Immature natural killer cell (primary cell): ENCODE data around the gene COL6A5. TPM values are rescaled to one million over a fixed set of nuclear protein-coding genes. Genes with fewer than 3 reads are reported as not detected.

ENCODE experiments used
- DNase-seq, 3 donors: peaks; one replicate each; pipeline ENCODE4 v3.0.0; 2022; ENCODE audit warnings: mixed read lengths in 1 of 3
- H3K27ac Mint-ChIP-seq, 6 donors: one replicate each; pipeline ENCODE4 v1.8.0; 2020; ENCODE audit warnings: mixed read lengths in 6 of 6, mild to moderate bottlenecking in 5 of 6, inconsistent platforms in 4 of 6, moderate library complexity in 3 of 6
- H3K27me3 Mint-ChIP-seq, 3 donors: one replicate each; pipeline ENCODE4 v1.8.0; 2020 to 2021; ENCODE audit warnings: low read depth in 3 of 3, mild to moderate bottlenecking in 3 of 3, mixed read lengths in 3 of 3, moderate library complexity in 3 of 3, inconsistent platforms in 1 of 3
- H3K36me3 Mint-ChIP-seq, 3 donors: one replicate each; pipeline ENCODE4 v1.8.0; 2020; ENCODE audit warnings: mixed read lengths in 3 of 3, inconsistent platforms in 2 of 3, mild to moderate bottlenecking in 2 of 3
- H3K4me1 Mint-ChIP-seq, 2 donors: one replicate each; pipeline ENCODE4 v1.8.0; 2020; ENCODE audit warnings: inconsistent platforms in 2 of 2, mild to moderate bottlenecking in 2 of 2, mixed read lengths in 2 of 2, moderate library complexity in 1 of 2
- H3K4me3 Mint-ChIP-seq, 5 donors: one replicate each; pipeline ENCODE4 v1.8.0; 2020; ENCODE audit warnings: mild to moderate bottlenecking in 5 of 5, mixed read lengths in 5 of 5, inconsistent platforms in 3 of 5, moderate library complexity in 3 of 5
- H3K9me3 Mint-ChIP-seq, 6 donors: one replicate each; pipeline ENCODE4 v1.8.0; 2020; ENCODE audit warnings: mild to moderate bottlenecking in 6 of 6, mixed read lengths in 6 of 6, inconsistent platforms in 4 of 6, moderate library complexity in 3 of 6
- polyA plus RNA-seq, 3 donors: library from polyadenylated mRNA; unstranded; fragments of 300-500 nt; fragmentation: Illumina TruSeq; gene quantifications; one replicate each; pipeline ENCODE4 v1.2.3, GENCODE V29; 2021

Gene COL6A5
- polyA plus RNA-seq, 3 donors from 2014 or later, result not detected

DNA sequence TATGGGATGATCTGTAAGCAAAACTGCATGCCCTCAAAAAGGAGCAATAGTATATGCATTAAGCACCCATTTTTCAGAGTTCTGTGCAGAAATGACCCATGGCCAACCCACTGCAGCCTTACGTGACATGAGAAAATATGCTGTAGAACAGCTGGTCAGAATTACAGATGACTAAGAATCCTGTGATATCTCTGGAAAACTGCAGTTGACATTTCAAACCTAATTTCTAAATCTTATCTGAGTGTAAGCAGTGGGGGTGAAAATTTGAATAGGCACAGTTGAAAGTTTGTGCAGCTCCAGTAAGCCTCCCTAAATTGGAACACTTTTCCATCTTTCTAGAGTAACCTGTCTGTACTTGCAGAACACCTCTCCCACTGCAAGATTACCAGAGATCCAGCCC lies 142.8 kb downstream of the COL6A5 start:
- H3K27me3 Mint-ChIP-seq, result peaks cover 2 to 4% (median 3%) of the 10 kb centered on the region in 3 donors
- DNase-seq, result no peak
- H3K36me3 Mint-ChIP-seq, result no peaks in the 10 kb centered on the region
- no peaks in the 10 kb centered on the region for H3K4me1 Mint-ChIP-seq
- peaks cover 0 to 3% (median 0%) of the 10 kb centered on the region in 6 donors for H3K9me3 Mint-ChIP-seq
- no peak overlapping the region for H3K4me3 Mint-ChIP-seq
- no peak overlapping the region for H3K27ac Mint-ChIP-seq

DNA sequence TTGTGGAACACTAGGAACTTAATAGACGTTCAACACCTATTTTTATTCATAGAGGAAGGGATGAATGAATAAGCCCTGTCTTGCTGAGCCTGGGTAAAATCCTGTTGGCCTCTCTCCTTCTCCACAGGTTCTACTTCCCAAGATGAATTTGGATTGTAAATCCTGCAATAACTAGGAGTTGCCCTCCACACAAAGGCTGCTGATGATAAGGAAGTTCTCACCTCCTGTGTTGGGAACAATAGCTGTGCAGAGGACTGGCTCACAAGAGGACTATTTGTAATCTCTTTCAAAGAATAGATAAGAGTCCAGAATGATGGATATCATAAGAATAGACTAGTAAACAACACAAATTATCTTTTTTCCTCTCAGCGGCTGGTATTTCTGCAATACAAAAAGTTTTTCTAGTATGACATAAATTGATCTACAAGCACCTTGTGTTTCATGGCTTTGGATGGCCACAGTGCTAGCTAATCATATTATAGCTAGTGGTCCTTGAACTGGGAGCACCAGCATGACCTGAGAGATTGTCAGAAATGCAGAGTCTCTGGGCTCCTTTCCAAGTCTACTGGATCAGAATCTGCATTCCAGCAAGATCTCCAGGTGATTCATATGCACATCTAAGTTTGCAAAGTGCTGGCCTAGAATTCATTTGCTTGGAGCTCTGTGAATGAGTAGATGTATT lies 143.4 kb downstream of the COL6A5 start:
- H3K27ac Mint-ChIP-seq, result no peak overlapping the region
- peaks cover 0 to 3% (median 2%) of the 10 kb centered on the region in 3 donors for H3K27me3 Mint-ChIP-seq
- no peak for DNase-seq
- peaks cover 0 to 3% (median 0%) of the 10 kb centered on the region in 6 donors for H3K9me3 Mint-ChIP-seq
- H3K4me3 Mint-ChIP-seq, result no peak overlapping the region
- H3K4me1 Mint-ChIP-seq, result no peaks in the 10 kb centered on the region
- no peaks in the 10 kb centered on the region for H3K36me3 Mint-ChIP-seq

DNA sequence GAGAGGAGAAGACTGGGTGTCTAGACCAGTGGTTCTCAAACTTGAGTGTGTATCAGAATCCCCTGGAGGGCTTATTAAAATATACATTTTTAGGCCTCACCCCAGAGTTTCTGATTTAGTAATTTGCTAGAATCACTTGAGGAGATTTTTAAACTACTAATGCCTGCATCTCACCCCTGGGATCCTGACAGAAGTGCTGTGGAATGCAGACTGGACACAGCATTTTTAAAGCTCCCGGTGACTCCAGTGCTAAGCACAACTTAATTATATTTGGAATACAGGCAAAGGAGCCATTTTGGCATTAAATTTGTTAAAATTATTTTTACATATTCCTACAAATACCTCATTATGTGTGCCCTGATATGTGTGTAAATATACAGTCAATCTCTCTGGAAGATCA lies 144.8 kb downstream of the COL6A5 start:
- Mint-ChIP-seq H3K4me3 (no peak overlapping the region), H3K36me3 (no peaks in the 10 kb centered on the region), H3K27ac (no peak overlapping the region), H3K9me3 (peaks cover 0 to 3% (median 0%) of the 10 kb centered on the region in 6 donors), H3K4me1 (no peaks in the 10 kb centered on the region), H3K27me3 (peaks cover 0 to 3% (median 2%) of the 10 kb centered on the region in 3 donors)
- no peak for DNase-seq

DNA sequence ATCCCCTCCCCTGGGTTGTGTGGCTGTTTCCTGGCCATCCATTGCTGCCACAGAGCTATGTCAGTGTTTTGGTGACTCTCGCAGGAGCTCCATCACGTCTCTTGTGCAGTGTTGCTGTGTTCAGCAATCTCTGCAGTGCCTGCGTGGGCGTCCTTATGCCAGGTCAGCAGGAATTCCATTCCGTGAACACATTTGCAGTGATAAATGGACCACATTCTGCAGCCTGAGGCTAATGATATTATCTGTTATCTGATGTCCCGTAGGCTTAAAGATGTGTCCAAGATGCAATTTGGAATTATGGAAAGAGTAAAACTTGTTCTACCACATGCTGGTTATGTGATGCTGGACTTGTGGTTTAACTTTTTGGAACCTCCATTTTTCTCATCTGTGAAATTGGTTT lies 146.0 kb downstream of the COL6A5 start:
- H3K4me3 Mint-ChIP-seq, result no peak overlapping the region
- H3K9me3 Mint-ChIP-seq, result peaks cover 0 to 3% (median 0%) of the 10 kb centered on the region in 6 donors
- no peaks in the 10 kb centered on the region for H3K36me3 Mint-ChIP-seq
- H3K4me1 Mint-ChIP-seq, result no peaks in the 10 kb centered on the region
- H3K27me3 Mint-ChIP-seq, result peaks cover 0 to 2% (median 0%) of the 10 kb centered on the region in 3 donors
- no peak overlapping the region for H3K27ac Mint-ChIP-seq
- DNase-seq, result no peak

DNA sequence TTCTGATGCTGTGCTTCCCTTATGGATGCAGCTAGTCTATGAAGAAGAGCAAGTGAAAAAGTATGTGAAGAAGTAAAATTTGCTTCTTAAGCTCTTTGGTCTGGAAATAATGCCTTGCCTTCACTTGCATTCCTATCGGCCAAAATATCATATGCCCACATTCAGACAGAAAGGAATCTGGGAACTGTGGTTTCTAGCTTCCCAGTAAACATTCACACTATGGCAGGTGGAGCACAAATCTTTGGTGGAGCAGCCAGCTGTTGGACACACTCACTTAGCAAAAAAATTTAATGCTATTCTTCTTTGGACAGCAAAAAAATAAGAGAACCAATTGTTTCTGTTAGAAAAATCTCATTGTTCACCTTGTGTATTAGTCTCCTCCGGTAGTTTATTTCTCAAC lies 159.2 kb downstream of the COL6A5 start:
- Mint-ChIP-seq H3K9me3 (no peaks in the 10 kb centered on the region), H3K27me3 (peaks cover 0 to 4% (median 2%) of the 10 kb centered on the region in 3 donors), H3K4me3 (no peak overlapping the region), H3K4me1 (no peaks in the 10 kb centered on the region), H3K36me3 (no peaks in the 10 kb centered on the region), H3K27ac (no peak overlapping the region)
- DNase-seq, result no peak

DNA sequence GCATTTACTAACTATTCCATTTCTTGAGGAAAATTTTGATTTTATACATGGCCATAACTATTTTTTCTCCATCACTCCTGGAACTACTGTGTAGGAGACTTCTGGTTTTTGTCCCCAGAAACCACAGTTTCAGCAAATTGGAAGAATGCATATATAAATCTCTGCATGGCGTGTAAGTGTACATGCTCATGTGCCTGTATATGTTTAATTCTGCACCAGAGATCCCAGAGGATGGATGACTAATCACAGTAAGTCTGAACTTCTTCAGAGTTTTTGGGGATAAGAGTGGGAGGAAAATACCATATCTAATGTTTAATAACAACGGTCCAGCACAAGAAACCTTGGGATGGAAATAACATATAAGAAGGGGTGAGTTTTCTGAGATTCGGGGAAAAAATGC lies 160.6 kb downstream of the COL6A5 start:
- Mint-ChIP-seq H3K9me3 (no peaks in the 10 kb centered on the region), H3K36me3 (no peaks in the 10 kb centered on the region), H3K27ac (no peak overlapping the region), H3K4me1 (no peaks in the 10 kb centered on the region), H3K27me3 (peaks cover 2 to 4% (median 2%) of the 10 kb centered on the region in 3 donors), H3K4me3 (no peak overlapping the region)
- DNase-seq, result no peak

DNA sequence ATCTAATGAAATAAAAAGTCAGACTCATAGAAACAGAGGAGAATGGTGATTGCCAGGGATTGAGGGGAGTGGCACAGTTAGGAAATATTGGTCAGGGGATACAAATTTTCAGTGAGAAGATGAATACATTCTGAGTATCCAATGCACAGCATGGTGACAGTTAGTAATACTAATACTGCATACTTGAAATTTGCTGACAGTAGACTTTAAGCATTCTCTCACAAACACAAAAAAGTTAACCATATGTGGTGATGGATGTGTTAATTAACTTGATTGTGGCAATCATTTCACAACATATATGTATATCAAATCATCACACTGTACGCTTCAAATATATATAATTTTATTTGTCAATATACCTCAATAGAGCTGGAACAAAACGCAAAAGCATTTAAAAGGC lies 162.3 kb downstream of the COL6A5 start:
- Mint-ChIP-seq H3K9me3 (no peaks in the 10 kb centered on the region), H3K4me1 (no peaks in the 10 kb centered on the region), H3K27me3 (peaks cover 2 to 4% (median 2%) of the 10 kb centered on the region in 3 donors), H3K4me3 (no peak overlapping the region), H3K27ac (no peak overlapping the region), H3K36me3 (no peaks in the 10 kb centered on the region)
- DNase-seq, result no peak

DNA sequence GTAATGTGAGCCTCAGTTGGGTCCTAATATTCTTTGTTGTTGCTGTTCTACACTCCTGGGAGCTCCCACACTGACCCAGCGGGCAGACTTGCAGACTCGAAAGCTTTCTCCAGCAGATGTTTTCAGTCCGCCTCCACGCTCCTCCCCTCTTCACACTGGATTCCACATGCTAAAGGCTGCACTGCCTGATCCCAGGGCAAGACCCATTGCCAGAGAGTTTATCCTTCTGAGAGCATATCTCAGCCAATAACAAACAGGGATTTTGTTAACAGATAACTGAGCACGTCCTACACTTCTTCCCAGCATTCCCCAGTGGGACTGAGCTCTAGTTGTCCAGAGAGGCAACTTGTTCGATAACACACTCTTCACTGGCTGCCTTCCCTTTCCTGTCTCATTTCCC lies 163.5 kb downstream of the COL6A5 start:
- no peaks in the 10 kb centered on the region for H3K36me3 Mint-ChIP-seq
- no peak overlapping the region for H3K27ac Mint-ChIP-seq
- H3K9me3 Mint-ChIP-seq, result no peaks in the 10 kb centered on the region
- DNase-seq, result no peak
- H3K4me1 Mint-ChIP-seq, result no peaks in the 10 kb centered on the region
- no peak overlapping the region for H3K4me3 Mint-ChIP-seq
- peaks cover under 1 to 4% (median 2%) of the 10 kb centered on the region in 3 donors for H3K27me3 Mint-ChIP-seq

DNA sequence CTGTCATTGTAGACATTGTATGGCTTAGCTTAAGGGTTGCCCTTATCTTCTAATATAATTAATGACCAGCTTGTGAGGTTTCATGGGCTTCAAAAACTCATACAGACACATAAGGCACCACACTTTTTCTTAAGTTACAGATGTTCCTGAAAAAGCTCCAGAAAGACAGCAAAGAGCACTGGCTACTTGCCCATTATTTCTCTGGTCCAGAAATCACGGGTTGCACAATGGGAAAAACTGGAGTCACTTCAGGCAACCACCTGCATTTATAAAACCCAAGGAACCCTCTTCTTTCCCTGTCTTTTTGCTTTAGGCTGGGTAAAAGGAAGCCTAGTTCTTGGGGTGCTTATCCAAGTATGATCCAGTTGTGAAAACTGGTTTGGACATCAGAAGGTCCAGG lies 169.2 kb downstream of the COL6A5 start:
- Mint-ChIP-seq H3K9me3 (peaks cover 0 to 8% (median 0%) of the 10 kb centered on the region in 6 donors), H3K27me3 (peaks cover 8 to 13% (median 11%) of the 10 kb centered on the region in 3 donors), H3K4me3 (no peak overlapping the region), H3K36me3 (no peaks in the 10 kb centered on the region), H3K4me1 (no peaks in the 10 kb centered on the region), H3K27ac (no peak overlapping the region)
- no peak for DNase-seq

DNA sequence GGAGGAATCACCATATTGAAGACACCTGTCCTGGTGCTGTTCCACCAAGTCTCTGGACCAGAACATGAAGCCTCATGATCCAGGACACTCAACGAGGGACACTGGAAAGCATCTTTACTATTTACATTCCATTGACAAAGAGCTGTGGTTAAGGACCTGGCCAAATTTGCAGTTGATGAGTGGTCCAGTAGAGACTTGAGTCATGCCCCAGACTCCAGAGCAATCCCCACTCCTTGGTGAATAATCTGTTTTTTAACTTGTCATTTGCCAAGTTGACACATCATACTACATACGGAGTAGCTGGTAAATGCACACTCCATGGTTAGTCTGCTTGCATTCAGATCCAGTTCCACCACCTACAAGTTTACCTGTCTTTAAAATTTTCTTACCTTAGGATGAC lies 170.3 kb downstream of the COL6A5 start:
- H3K36me3 Mint-ChIP-seq, result no peaks in the 10 kb centered on the region

DNA sequence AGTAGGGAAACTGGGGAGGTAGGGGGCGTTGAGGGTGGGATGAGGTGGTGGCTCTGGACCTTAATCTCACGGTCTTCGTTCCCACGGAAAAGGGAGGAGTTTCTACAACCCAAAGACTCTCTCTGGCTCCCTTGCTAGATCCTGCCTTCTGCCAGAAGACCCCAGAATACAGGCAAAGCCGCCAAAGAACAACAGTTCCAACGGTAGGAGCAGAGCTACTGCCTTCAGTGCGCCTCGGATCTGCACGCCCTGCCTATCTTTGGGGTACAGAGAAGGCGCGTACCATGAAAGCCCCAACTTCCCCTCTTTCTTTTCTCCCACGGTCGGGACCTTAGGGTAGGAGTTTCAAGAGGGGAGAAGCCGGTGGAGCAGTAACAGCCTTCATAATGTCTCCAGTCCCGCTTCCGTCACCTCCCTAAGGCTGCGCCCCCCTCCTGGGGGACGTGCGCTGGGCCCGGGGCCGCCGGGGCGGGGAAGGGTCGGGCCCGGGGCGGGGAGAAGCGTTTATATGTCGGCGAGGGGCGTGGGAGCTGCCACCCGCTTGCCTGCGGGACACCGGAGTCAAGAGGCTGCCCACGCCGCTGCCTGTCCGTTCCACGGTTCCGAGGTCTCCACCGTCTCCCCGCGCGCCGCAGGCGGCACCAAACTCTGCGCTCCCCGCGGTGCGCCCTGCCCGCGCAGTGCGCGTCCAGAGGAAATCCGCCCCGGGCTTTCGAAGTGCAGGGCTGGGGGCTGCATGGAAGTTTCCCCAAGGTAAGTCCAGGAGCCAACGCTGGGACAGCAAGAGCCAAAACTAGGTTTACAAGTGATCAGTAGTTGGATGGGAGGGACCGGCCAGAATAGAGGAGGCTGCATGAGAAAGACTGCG lies 171.4 kb downstream of the COL6A5 start, which contains the start of gene COL6A6:
Gene COL6A6 (plus strand): TSS at position 533 of the 868 bp plus-strand sequence. CDS start 43,188 bp downstream, outside the sequence.
- Mint-ChIP-seq H3K9me3 (peaks cover 0 to 8% (median under 1%) of the 10 kb centered on the region in 6 donors), H3K27me3 (peaks cover 8 to 13% (median 10%) of the 10 kb centered on the region in 3 donors), H3K4me1 (no peaks in the 10 kb centered on the region), H3K4me3 (no peak within 1 kb of the TSS), H3K36me3 (no peaks in the 10 kb centered on the region), H3K27ac (no peak within 1 kb of the TSS)
- DNase-seq, result no peak

More for the DNA sequence above, 170.3 kb downstream of the COL6A5 start:
- Mint-ChIP-seq H3K4me1 (no peaks in the 10 kb centered on the region), H3K27ac (no peak overlapping the region), H3K27me3 (peaks cover 8 to 13% (median 11%) of the 10 kb centered on the region in 3 donors), H3K9me3 (peaks cover 0 to 8% (median 0%) of the 10 kb centered on the region in 6 donors), H3K4me3 (no peak overlapping the region)
- DNase-seq, result no peak

DNA sequence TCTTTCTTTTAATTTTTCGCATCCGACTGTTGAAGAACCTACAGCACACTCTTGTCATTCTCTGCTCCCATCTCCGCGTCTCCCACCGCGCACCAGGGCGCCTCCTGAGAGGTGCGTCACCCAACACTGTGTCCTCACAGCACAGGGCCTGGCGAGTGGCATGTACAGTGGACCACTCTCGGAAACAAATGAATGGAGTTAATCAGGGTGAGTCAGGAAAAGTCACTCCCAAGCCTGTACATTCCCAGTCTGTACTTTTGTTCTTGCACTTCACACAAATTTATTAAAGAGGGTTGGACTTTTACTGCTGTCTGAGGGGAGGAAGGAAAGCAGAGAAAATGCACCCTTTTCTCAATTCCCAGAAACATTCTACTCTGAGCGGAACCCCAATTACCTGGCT lies 172.1 kb downstream of the COL6A5 start:
- Mint-ChIP-seq H3K27me3 (peaks cover 8 to 13% (median 10%) of the 10 kb centered on the region in 3 donors), H3K4me3 (no peak overlapping the region), H3K27ac (no peak overlapping the region), H3K9me3 (peaks cover 0 to 8% (median under 1%) of the 10 kb centered on the region in 6 donors), H3K36me3 (no peaks in the 10 kb centered on the region), H3K4me1 (no peaks in the 10 kb centered on the region)
- DNase-seq, result no peak

DNA sequence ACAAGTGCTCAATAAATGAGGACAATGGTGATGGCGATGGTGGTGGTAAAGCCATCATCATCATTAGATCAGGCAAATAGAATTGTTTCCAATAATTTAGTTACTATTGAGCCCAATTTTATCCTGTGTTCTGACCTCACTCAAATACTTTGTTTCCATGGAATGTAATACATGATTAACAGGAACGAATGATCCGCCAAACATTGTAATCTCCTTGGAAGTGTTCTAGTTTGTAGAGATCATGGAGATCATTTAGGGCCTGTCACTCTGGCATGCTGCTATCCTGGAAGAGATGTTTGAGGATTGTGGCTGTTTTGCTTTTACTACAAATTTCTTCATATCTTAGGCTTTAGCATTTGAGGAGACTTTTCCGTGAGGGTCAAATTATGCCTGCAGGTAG lies 174.3 kb downstream of the COL6A5 start:
- H3K27me3 Mint-ChIP-seq, result peaks cover 8 to 17% (median 10%) of the 10 kb centered on the region in 3 donors
- H3K36me3 Mint-ChIP-seq, result no peaks in the 10 kb centered on the region
- no peaks in the 10 kb centered on the region for H3K4me1 Mint-ChIP-seq
- peaks cover 0 to 8% (median under 1%) of the 10 kb centered on the region in 6 donors for H3K9me3 Mint-ChIP-seq
- no peak overlapping the region for H3K27ac Mint-ChIP-seq
- H3K4me3 Mint-ChIP-seq, result no peak overlapping the region
- DNase-seq, result no peak

DNA sequence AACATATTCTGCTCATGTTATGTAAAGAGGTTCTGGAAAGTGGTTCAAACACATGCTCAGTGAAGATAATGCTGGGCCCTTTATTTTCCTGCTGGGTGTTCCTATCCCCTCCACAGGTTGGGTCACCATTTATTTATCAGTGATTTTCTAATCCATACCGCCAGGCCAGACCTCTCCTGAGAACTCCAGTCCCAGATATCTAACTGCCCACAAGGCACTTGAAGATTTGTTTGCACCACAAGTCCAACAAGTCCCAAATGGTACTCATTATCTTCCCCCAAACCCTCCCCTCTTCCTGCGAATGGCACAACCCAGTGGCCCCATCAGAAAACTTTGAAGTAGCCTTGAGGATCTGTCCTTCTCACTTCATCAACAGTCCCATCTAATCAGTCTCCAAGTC lies 176.9 kb downstream of the COL6A5 start:
- peaks cover 5 to 11% (median 7%) of the 10 kb centered on the region in 3 donors for H3K27me3 Mint-ChIP-seq
- H3K4me3 Mint-ChIP-seq, result no peak overlapping the region
- no peak for DNase-seq
- no peaks in the 10 kb centered on the region for H3K4me1 Mint-ChIP-seq
- H3K9me3 Mint-ChIP-seq, result peaks cover 0 to 7% (median under 1%) of the 10 kb centered on the region in 6 donors
- no peak overlapping the region for H3K27ac Mint-ChIP-seq
- no peaks in the 10 kb centered on the region for H3K36me3 Mint-ChIP-seq
